Suprapubic skin (tissue), 4 donors: Measurements from ENCODE around the gene RENBP. TPM values are rescaled to one million over a fixed set of nuclear protein-coding genes. Genes with fewer than 3 reads are reported as not detected.

Experiments used
- DNase-seq, 2 donors: peaks; one replicate each; pipeline ENCODE4 v3.0.0-alpha.2; 2019; ENCODE audit warnings: low spot score in 2 of 2
- H3K27ac ChIP-seq: fragments of 200-600 bp; sonication (generic); one replicate; pipeline ENCODE4 v1.5.1; 2019
- H3K27me3 ChIP-seq: fragments of 200-600 bp; sonication (generic); one replicate; pipeline ENCODE4 v1.5.1; 2019
- H3K36me3 ChIP-seq: fragments of 200-600 bp; sonication (generic); one replicate; pipeline ENCODE4 v1.5.1; 2019
- H3K4me1 ChIP-seq: fragments of 200-600 bp; sonication (generic); one replicate; pipeline ENCODE4 v1.5.1; 2019
- H3K4me3 ChIP-seq: fragments of 200-600 bp; sonication (generic); one replicate; pipeline ENCODE4 v1.5.1; 2019; ENCODE audit warnings: mild to moderate bottlenecking
- H3K9me3 ChIP-seq: fragments of 200-600 bp; sonication (generic); one replicate; pipeline ENCODE4 v1.5.1; 2019
- EP300 ChIP-seq: sonication (generic); formaldehyde crosslinking; IDR thresholded peaks from one replicate; pipeline ENCODE4 v1.6.1; 2017; ENCODE audit warnings: antibody characterized with exemption
- POLR2A ChIP-seq, 2 donors: fragments of 450-650 bp; IDR thresholded peaks; one replicate each; pipeline ENCODE4 v1.6.1; 2017; ENCODE audit warnings: antibody characterized with exemption in 2 of 2, mild to moderate bottlenecking in 2 of 2, moderate library complexity in 2 of 2
- POLR2AphosphoS5 ChIP-seq, 3 donors: sonication (generic); formaldehyde crosslinking; IDR thresholded peaks; one replicate each; pipeline ENCODE4 v1.6.1; 2017; ENCODE audit warnings: antibody characterized with exemption in 3 of 3
- WGBS: methylation state at CpG from one replicate; pipeline ENCODE4 v1.1.5; 2018; 5-methylcytosine and 5-hydroxymethylcytosine counted together
- total RNA-seq, 4 donors: library from RNA; depleted of rRNA; stranded (reverse); fragments of >200 nt; gene quantifications; one replicate each; pipeline ENCODE4 v1.1.0, GENCODE V29; 2016
- TF ChIP-seq, protein P1 (sequence below), 2 donors: fragments of 200-600 bp in 1 of 2; fragments of 450-650 bp in 1 of 2; sonication (generic) in 1 of 2; IDR thresholded peaks; one replicate each; pipeline ENCODE4 v1.5.1; 2016 to 2019; ENCODE audit warnings: antibody characterized with exemption in 2 of 2, mild to moderate bottlenecking in 1 of 2, moderate library complexity in 1 of 2

The RENBP gene
- total RNA-seq, 4 donors from 2014 or later, result 1.7 to 9.9 (median 4.6) TPM

DNA sequence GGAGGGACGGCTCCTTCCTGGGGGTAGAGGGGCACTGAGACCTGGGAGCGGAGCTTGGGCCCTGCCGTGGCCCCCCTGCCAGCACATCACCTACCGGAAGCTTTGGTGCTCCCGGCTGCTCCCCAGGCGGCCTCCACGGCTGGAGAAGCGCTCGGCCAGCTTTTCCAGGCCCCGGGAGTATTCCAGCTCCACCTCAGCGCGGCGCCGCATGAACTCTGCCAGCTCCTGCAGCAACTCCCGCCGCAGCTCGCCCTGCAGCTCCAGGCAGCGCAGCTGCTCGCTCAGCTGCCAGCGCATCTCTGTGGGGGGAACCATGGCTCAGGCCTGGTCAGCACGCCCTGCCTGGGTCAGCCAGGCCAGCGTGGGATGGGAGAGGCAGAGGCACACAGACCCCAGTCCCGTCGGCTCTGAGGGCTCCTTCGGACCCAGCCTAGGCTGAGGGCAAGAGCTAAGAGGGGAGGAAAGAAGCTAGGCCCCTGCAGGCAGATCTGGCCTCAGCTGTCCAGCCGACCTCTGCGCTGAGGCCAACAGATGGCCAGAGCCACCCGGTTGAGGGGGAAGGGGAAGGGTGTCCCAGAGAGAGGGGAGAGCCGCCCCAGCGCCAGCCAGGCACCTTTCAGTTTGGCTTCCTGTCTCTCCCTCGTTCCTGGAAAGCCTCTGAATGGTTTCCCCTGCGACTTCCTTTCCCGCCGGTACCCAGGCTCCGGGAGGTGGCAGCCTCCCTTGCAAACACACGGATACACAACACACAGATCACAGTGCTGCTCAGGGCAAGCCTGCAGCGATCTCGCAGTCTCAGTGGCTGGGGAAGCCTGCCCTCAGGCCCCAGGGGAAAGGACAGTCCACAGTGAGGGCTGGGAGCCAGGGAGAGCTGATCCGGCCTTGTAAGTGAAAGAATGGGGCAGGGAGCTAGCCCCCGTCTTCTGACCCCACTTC is 22.7 kb downstream of the RENBP start:
- peak overlapping the region; percentile 16 for H3K4me3 ChIP-seq
- no peaks in the 10 kb centered on the region for H3K36me3 ChIP-seq
- peaks cover 33% of the 10 kb centered on the region for H3K4me1 ChIP-seq
- TF ChIP-seq EP300 (no peak), POLR2A (IDR thresholded peaks at IDR 0.05) (no peak), POLR2AphosphoS5 (IDR thresholded peaks at IDR 0.05) (no peak)
- TF ChIP-seq, protein P1, sequence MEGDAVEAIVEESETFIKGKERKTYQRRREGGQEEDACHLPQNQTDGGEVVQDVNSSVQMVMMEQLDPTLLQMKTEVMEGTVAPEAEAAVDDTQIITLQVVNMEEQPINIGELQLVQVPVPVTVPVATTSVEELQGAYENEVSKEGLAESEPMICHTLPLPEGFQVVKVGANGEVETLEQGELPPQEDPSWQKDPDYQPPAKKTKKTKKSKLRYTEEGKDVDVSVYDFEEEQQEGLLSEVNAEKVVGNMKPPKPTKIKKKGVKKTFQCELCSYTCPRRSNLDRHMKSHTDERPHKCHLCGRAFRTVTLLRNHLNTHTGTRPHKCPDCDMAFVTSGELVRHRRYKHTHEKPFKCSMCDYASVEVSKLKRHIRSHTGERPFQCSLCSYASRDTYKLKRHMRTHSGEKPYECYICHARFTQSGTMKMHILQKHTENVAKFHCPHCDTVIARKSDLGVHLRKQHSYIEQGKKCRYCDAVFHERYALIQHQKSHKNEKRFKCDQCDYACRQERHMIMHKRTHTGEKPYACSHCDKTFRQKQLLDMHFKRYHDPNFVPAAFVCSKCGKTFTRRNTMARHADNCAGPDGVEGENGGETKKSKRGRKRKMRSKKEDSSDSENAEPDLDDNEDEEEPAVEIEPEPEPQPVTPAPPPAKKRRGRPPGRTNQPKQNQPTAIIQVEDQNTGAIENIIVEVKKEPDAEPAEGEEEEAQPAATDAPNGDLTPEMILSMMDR (IDR thresholded peaks at IDR 0.05), result no peak
- peak in 1 of 2 donors; percentile 59 for DNase-seq
- H3K9me3 ChIP-seq, result no peaks in the 10 kb centered on the region
- 56% methylated on average over 26 of the region's 40 CpGs for WGBS
- no peaks in the 10 kb centered on the region for H3K27me3 ChIP-seq
- no peak overlapping the region for H3K27ac ChIP-seq

- H3K27ac ChIP-seq, result no peak overlapping the region
These were observed 23.4 kb downstream of the RENBP start for GRCh38 chrX:153921070-153921469.

GRCh38 chrX:153920546-153920945 is 23.9 kb downstream of the RENBP start:
- H3K27me3 ChIP-seq, result no peaks in the 10 kb centered on the region
- TF ChIP-seq POLR2A (IDR thresholded peaks at IDR 0.05) (no peak), POLR2AphosphoS5 (IDR thresholded peaks at IDR 0.05) (no peak), EP300 (no peak)
- TF ChIP-seq, protein P1 (IDR thresholded peaks at IDR 0.05), result no peak
- H3K27ac ChIP-seq, result no peak overlapping the region
- no peak for DNase-seq
- H3K9me3 ChIP-seq, result no peaks in the 10 kb centered on the region
- peaks cover 27% of the 10 kb centered on the region for H3K4me1 ChIP-seq
- 95% methylated on average over 9 of the region's 14 CpGs for WGBS
- H3K4me3 ChIP-seq, result no peak overlapping the region
- no peaks in the 10 kb centered on the region for H3K36me3 ChIP-seq

More at GRCh38 chrX:153921070-153921469, 23.4 kb downstream of the RENBP start:
- Histone ChIP-seq H3K4me3 (peak overlapping the region; percentile 16), H3K36me3 (no peaks in the 10 kb centered on the region), H3K4me1 (peaks cover 27% of the 10 kb centered on the region), H3K27me3 (no peaks in the 10 kb centered on the region), H3K9me3 (no peaks in the 10 kb centered on the region)
- WGBS, result 73% methylated on average over 8 of the region's 16 CpGs
- DNase-seq, result no peak
- TF ChIP-seq POLR2AphosphoS5 (IDR thresholded peaks at IDR 0.05), result no peak
- TF ChIP-seq, protein P1 (IDR thresholded peaks at IDR 0.05), result no peak

- H3K36me3 ChIP-seq, result no peaks in the 10 kb centered on the region
- WGBS, result 80% methylated on average over 9 of the region's 13 CpGs
- H3K4me3 ChIP-seq, result no peak overlapping the region
- peaks cover 20% of the 10 kb centered on the region for H3K4me1 ChIP-seq
- no peak for TF ChIP-seq POLR2AphosphoS5 (IDR thresholded peaks at IDR 0.05)
- H3K27ac ChIP-seq, result no peak overlapping the region
- no peaks in the 10 kb centered on the region for H3K9me3 ChIP-seq
- no peaks in the 10 kb centered on the region for H3K27me3 ChIP-seq
- DNase-seq, result no peak
These were observed 25.2 kb downstream of the RENBP start for GRCh38 chrX:153919281-153919680.

DNA sequence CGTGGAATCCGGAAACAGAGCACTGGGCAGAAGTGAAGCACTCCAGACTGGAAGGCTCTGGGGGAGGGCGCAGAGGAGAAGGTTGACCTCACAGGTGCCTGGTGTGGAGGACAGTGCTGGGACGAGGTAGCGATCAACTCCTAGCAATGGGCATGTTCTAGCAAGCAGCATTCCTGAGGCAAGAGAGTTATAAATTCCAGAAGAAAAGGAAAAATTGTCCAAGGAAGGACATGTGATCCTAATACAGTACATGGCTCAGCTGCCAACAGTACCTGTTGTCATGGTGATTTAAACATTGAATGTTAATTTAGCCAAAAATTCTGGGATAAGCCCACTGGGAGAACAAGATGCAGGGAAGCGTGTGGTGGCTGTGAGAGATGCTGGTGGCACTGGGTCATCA is 26.6 kb downstream of the RENBP start:
- TF ChIP-seq, protein P1 (IDR thresholded peaks at IDR 0.05), result no peak
- TF ChIP-seq POLR2A (IDR thresholded peaks at IDR 0.05) (no peak), EP300 (no peak), POLR2AphosphoS5 (IDR thresholded peaks at IDR 0.05) (no peak)
- Histone ChIP-seq H3K9me3 (no peaks in the 10 kb centered on the region), H3K4me1 (peaks cover 13% of the 10 kb centered on the region), H3K36me3 (no peaks in the 10 kb centered on the region), H3K27ac (no peak overlapping the region), H3K4me3 (no peak overlapping the region), H3K27me3 (no peaks in the 10 kb centered on the region)
- WGBS, result 69% methylated on average over 6 of the region's 6 CpGs
- no peak for DNase-seq
